Stimulated activated memory B cell treated with anti-CD40 and anti-IgM and Interleukin-4, amounts not matched to agents 10 μg/mL and 1 μg/mL and 100 μg/mL, for 72 hours (primary cell): ENCODE results near the gene RPP25L.
"Not testable (repeated sequence)": the region's sequence is repeated elsewhere in the genome, so short reads cannot be mapped to it uniquely, and the experiment has no call there.

Experiments
- ATAC-seq: fragments of 150-1000 bp; cut with Tn5 transposase; 2 replicates; pipeline ENCODE4 v1.10.0; 2021
- H3K27ac Mint-ChIP-seq: one replicate; pipeline ENCODE4 v1.8.0; 2022; ENCODE audit warnings: mild to moderate bottlenecking, mixed read lengths
- H3K27me3 Mint-ChIP-seq: one replicate; pipeline ENCODE4 v1.8.0; 2022; ENCODE audit warnings: mixed read lengths
- H3K36me3 Mint-ChIP-seq: one replicate; pipeline ENCODE4 v1.8.0; 2022; ENCODE audit warnings: mixed read lengths
- H3K4me1 Mint-ChIP-seq: one replicate; pipeline ENCODE4 v1.8.0; 2022; ENCODE audit warnings: mixed read lengths
- H3K4me3 Mint-ChIP-seq: one replicate; pipeline ENCODE4 v1.8.0; 2022; ENCODE audit warnings: mild to moderate bottlenecking, moderate library complexity, mixed read lengths
- H3K9me3 Mint-ChIP-seq: one replicate; pipeline ENCODE4 v1.8.0; 2022; ENCODE audit warnings: mixed read lengths

The RPP25L gene

GRCh38 chr9:34646211-34647083 lies 34.5 kb upstream of the RPP25L start, which contains the start of gene GALT:
Gene GALT (plus strand): TSS chr9:34646675. CDS start chr9:34646705, 30 bp downstream.
- peaks cover 15% of the 10 kb centered on the region for H3K36me3 Mint-ChIP-seq
- ATAC-seq, result peak; percentile 96
- H3K4me1 Mint-ChIP-seq, result peaks cover 30% of the 10 kb centered on the region
- H3K4me3 Mint-ChIP-seq, result peak within 1 kb of the TSS; percentile 87
- no peaks in the 10 kb centered on the region for H3K9me3 Mint-ChIP-seq
- no peaks in the 10 kb centered on the region for H3K27me3 Mint-ChIP-seq
- peak within 1 kb of the TSS; percentile 88 for H3K27ac Mint-ChIP-seq

- no peak for ATAC-seq
- Mint-ChIP-seq H3K9me3 (no peaks in the 10 kb centered on the region), H3K4me1 (peaks cover 26% of the 10 kb centered on the region), H3K36me3 (peaks cover 14% of the 10 kb centered on the region), H3K27me3 (no peaks in the 10 kb centered on the region), H3K27ac (no peak overlapping the region), H3K4me3 (no peak overlapping the region)
Observed at GRCh38 chr9:34644766-34645314, 32.9 kb upstream of the RPP25L start.

- peaks cover 24% of the 10 kb centered on the region for H3K4me1 Mint-ChIP-seq
- no peak overlapping the region for H3K27ac Mint-ChIP-seq
- no peaks in the 10 kb centered on the region for H3K36me3 Mint-ChIP-seq
- no peaks in the 10 kb centered on the region for H3K9me3 Mint-ChIP-seq
- H3K4me3 Mint-ChIP-seq, result no peak overlapping the region
- no peak for ATAC-seq
- no peaks in the 10 kb centered on the region for H3K27me3 Mint-ChIP-seq
Observed at GRCh38 chr9:34642679-34643078, 30.8 kb upstream of the RPP25L start.

- H3K4me1 Mint-ChIP-seq, result peaks cover 29% of the 10 kb centered on the region
- peaks cover 11% of the 10 kb centered on the region for H3K36me3 Mint-ChIP-seq
- not testable (repeated sequence) for H3K27me3 Mint-ChIP-seq, H3K4me3 Mint-ChIP-seq, H3K9me3 Mint-ChIP-seq, H3K27ac Mint-ChIP-seq, ATAC-seq
Observed at GRCh38 chr9:34639322-34639721, 27.4 kb upstream of the RPP25L start.

DNA sequence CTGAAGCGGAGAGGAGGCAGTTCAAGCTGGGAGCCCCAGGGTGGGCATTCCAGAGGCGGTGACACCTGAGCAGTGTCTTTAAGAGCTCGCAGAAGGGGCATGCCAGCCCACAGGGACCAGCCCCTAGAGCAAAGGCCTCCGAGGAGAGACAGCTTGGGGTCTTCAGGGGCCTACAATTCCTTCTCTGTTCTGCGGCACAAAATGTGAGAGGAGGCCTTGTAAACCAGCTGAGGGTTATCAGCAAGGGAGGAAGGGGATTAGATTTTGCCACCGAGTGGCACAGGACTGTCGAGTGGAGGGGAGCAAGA lies 26.2 kb upstream of the RPP25L start:
- no peaks in the 10 kb centered on the region for H3K9me3 Mint-ChIP-seq
- no peak for ATAC-seq
- H3K27me3 Mint-ChIP-seq, result no peaks in the 10 kb centered on the region
- peak overlapping the region; percentile 77 for H3K4me3 Mint-ChIP-seq
- peaks cover 11% of the 10 kb centered on the region for H3K36me3 Mint-ChIP-seq
- H3K27ac Mint-ChIP-seq, result peak overlapping the region; percentile 95
- H3K4me1 Mint-ChIP-seq, result peaks cover 36% of the 10 kb centered on the region

DNA sequence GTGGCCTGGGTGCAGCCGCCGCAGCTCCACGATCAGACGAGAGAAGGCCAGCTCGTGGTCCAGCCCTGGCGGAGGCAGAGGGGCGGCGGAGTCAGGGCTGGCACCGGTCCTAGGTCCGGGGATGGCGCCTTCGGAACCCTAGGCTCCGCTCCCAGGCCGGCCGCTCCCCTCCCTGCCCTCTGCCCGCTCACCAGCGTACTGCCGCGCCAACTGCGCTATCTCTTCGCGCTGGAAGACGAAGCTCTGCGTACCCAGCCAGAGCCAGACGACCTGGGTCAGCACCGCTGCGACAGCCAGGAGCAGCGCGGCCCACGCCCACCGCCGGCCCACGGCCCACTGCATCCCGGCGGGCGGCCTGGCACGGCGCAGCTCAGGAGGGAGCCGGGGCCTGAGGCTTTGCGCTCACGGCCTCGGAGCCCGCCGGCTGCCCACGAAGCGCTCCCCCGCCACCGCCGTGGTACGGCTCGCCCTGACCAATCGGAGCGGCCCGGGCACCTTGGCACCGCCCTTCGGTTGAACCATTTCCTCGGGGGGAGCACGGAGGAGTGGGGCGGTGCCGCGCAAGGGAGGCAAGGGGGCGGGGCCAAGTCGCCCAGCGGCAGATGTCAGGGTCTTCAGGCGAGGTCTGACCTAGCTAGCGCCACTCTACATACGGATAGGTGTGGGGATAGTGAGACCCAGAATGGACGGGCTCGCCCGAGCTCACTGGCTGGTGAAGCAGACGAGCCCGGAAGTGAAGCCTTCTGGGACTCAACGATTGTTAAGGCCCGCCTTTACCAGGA lies 25.6 kb upstream of the RPP25L start, which contains the start of gene SIGMAR1:
TSS of gene SIGMAR1 (minus strand) at position 432 of the 782 bp plus-strand sequence. CDS start at position 342, 90 bp downstream.
- peak; percentile 98 for ATAC-seq
- Mint-ChIP-seq H3K36me3 (peaks cover 11% of the 10 kb centered on the region), H3K27me3 (no peaks in the 10 kb centered on the region), H3K27ac (peak within 1 kb of the TSS; percentile 95), H3K4me1 (peaks cover 36% of the 10 kb centered on the region), H3K4me3 (peak within 1 kb of the TSS; percentile 77), H3K9me3 (no peaks in the 10 kb centered on the region)

DNA sequence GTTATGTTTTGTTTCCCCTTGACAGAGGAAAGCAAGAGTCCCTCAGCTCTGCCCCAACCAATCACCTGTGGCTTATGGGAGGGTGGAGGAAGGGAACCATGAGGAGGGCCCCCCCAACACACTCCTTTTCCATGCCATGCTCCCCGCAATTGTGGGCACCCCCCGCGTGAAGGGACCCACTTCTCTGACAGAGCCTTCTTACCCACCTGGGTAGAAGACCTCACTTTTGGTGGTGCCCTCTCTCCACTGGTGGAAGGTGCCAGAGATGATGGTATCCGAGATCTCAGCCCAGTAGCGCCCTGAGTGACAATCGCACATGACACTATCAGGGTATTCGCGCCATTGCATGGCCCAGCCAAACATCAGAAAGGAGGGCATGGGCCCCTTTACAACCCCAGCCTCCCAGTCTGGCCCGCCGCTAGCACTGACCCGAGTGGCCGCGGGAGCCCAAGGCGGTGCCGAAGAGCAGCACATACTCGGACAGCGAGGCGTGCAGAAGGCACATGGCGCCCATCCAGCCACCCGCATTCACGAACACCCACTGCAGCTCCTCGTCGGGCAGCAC lies 25.0 kb upstream of the RPP25L start:
- no peaks in the 10 kb centered on the region for H3K27me3 Mint-ChIP-seq
- H3K4me1 Mint-ChIP-seq, result peaks cover 36% of the 10 kb centered on the region
- peak overlapping the region; percentile 95 for H3K27ac Mint-ChIP-seq
- ATAC-seq, result no peak
- H3K36me3 Mint-ChIP-seq, result peaks cover 11% of the 10 kb centered on the region
- H3K9me3 Mint-ChIP-seq, result no peaks in the 10 kb centered on the region
- peak overlapping the region; percentile 77 for H3K4me3 Mint-ChIP-seq

DNA sequence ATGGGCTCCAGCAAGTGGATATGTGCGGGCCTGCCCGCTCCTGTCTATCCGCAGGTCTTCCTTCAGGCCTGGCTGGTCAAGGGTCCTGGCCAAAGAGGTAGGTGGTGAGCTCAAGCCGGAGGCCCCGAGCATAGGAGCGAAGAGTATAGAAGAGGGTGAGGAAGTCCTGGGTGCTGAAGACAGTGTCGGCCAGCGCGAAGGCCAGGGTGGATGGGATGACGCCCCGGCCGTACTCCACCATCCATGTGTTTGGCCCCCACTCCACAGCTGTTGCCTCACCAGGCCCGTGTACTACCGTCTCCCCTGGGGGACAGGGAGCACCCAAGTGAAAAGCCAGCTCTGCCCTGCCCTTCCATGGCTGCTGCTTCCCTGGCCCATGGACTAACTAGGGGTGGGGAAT lies 23.7 kb upstream of the RPP25L start:
- Mint-ChIP-seq H3K27ac (no peak overlapping the region), H3K9me3 (no peaks in the 10 kb centered on the region), H3K27me3 (peaks cover 4% of the 10 kb centered on the region), H3K4me3 (peak overlapping the region; percentile 6), H3K36me3 (peaks cover 11% of the 10 kb centered on the region), H3K4me1 (peaks cover 36% of the 10 kb centered on the region)
- no peak for ATAC-seq

DNA sequence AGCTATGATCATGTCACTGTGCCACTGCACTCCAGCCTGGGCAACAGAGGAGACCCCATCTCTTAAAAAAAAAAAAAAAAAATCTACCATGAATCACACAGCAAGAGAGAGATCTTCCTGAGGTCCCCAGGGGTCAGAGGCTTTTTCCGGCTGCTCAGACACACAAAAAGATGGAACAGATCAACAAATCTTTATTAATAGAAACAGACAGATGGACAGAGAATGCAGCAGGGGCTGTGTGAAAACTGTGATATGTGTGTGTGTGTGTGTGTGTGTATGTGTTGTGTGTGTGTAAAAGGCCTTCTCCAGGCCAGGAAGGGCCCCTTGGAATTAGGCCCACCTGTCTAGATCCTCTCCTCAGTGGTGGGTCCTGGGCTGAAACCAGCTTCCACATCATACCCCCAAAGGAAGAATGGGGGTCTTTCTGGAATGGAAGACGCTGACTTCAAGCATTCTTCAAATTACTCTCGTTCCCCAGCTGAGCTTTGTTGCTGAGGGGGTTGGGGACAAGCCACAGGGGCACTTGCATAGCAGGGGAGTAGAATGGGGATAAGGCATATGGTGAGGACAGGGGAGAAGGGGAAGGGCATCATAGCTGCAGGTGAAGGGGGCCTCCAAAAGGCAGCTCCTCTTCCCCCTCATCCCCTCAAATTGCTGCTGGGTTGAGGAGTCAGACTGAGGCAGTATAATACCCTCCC lies 22.8 kb upstream of the RPP25L start:
- ATAC-seq, result no peak
- Mint-ChIP-seq H3K27ac (no peak overlapping the region), H3K9me3 (no peaks in the 10 kb centered on the region), H3K4me3 (no peak overlapping the region), H3K4me1 (peaks cover 36% of the 10 kb centered on the region), H3K27me3 (peaks cover 12% of the 10 kb centered on the region), H3K36me3 (peaks cover 11% of the 10 kb centered on the region)

GRCh38 chr9:34633851-34634550 lies 22.1 kb upstream of the RPP25L start:
- H3K4me3 Mint-ChIP-seq, result no peak overlapping the region
- peaks cover 11% of the 10 kb centered on the region for H3K36me3 Mint-ChIP-seq
- H3K27ac Mint-ChIP-seq, result no peak overlapping the region
- H3K27me3 Mint-ChIP-seq, result peaks cover 19% of the 10 kb centered on the region
- H3K4me1 Mint-ChIP-seq, result peaks cover 42% of the 10 kb centered on the region
- ATAC-seq, result peak; percentile 20
- H3K9me3 Mint-ChIP-seq, result no peaks in the 10 kb centered on the region

GRCh38 chr9:34633166-34633565 lies 21.3 kb upstream of the RPP25L start:
- no peak overlapping the region for H3K27ac Mint-ChIP-seq
- peaks cover 44% of the 10 kb centered on the region for H3K4me1 Mint-ChIP-seq
- H3K4me3 Mint-ChIP-seq, result no peak overlapping the region
- peaks cover 11% of the 10 kb centered on the region for H3K36me3 Mint-ChIP-seq
- peaks cover 27% of the 10 kb centered on the region for H3K27me3 Mint-ChIP-seq
- H3K9me3 Mint-ChIP-seq, result no peaks in the 10 kb centered on the region
- ATAC-seq, result no peak

DNA sequence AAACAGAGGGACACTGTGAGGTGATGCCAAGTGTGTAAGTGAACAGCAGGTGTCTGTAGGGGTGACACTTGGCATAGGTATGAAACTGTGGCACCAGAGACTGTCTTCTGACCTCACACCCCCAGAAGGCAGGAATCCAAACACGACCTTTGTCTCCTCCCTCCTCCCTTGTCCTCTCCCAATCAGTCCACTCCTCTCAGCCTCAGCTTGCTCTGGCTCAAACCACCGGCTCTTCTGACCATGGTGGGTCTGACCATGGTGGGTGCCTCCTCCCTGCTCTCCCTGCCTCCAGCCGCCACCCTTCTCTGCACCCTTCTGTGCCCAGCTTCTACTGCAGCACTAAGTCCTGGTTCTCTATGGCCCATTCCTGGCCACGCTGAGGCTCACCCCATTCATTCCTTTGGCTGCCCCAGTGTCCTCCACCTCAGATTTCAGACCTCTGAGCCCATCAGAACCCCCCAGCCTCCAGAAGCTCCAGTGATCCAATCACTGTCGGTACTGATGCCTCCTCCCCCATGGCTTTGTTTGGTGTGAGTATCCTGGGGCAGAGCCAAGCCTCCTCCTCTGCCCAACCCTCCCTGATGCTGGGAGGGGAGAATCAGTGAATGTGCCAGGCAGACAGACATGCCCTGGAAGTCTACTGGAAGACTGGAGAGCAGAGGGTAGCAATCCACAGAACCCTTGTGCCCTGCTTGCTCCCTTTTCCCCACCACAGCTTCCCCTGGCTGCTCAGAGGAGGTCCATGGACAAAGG lies 18.7 kb upstream of the RPP25L start:
- peak overlapping the region; percentile 11 for H3K4me3 Mint-ChIP-seq
- H3K27me3 Mint-ChIP-seq, result peaks cover 53% of the 10 kb centered on the region
- peaks cover 29% of the 10 kb centered on the region for H3K4me1 Mint-ChIP-seq
- no peak overlapping the region for H3K27ac Mint-ChIP-seq
- H3K36me3 Mint-ChIP-seq, result peaks cover 10% of the 10 kb centered on the region
- H3K9me3 Mint-ChIP-seq, result no peaks in the 10 kb centered on the region
- ATAC-seq, result no peak

- H3K9me3 Mint-ChIP-seq, result no peaks in the 10 kb centered on the region
- peak overlapping the region; percentile 74 for H3K4me3 Mint-ChIP-seq
- peaks cover 62% of the 10 kb centered on the region for H3K27me3 Mint-ChIP-seq
- no peaks in the 10 kb centered on the region for H3K36me3 Mint-ChIP-seq
- peaks cover 24% of the 10 kb centered on the region for H3K4me1 Mint-ChIP-seq
- no peak for ATAC-seq
- H3K27ac Mint-ChIP-seq, result no peak overlapping the region
Observed at GRCh38 chr9:34629491-34629808, 17.6 kb upstream of the RPP25L start.
